Effector CD4-positive, alpha-beta T cell (primary cell): ENCODE data around the gene TMC2.
"Not testable (repeated sequence)": the region's sequence is repeated elsewhere in the genome, so short reads cannot be mapped to it uniquely, and the experiment has no call there.

Source experiments
- DNase-seq: peaks from one replicate; pipeline ENCODE4 v3.0.0-alpha.2; 2020

The TMC2 gene

GRCh38 chr20:2524709-2525506, 11.5 kb upstream of the TMC2 start:
- peak; percentile 19 for DNase-seq

DNA sequence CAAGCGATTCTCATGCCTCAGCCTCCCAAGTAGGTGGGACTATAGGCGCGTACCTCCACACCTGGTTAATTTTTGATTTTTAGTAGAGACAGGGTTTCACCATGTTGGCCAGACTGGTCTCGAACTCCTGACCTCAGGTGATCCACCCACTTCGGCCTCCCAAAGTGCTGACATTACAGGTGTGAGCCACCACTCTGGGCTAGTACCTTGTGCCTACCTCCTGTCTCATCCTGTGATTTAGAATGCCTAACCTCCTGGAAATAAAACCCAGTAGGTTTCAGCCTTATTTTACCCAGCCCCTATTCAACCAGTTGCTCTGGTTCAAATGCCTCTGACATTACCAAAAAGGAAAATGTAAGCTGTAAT, 10.2 kb upstream of the TMC2 start:
- not testable (repeated sequence) for DNase-seq

DNA sequence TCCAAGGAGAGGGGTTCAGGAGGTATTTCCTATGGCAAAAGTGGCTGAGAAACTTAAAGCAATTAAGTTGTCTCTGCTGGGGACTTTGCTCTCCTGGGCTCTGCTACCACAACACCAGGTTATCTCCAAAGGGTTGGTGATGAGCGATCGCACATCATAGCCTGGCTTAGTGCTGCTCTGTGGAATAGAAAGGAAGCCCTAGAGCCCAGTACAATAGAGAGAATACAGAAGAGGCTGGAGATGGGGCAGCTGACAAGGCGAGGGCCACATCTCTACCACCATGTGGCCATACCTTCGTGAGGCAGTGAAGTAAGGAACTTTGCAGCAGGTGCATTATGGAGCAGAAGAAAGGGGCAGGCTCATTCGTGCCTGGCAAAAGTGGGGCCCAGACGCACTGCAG, 8.6 kb upstream of the TMC2 start:
- DNase-seq: no peak

GRCh38 chr20:2528671-2529271, 7.6 kb upstream of the TMC2 start:
- DNase-seq: no peak

GRCh38 chr20:2533118-2533517, 3.3 kb upstream of the TMC2 start:
- DNase-seq: no peak

DNA sequence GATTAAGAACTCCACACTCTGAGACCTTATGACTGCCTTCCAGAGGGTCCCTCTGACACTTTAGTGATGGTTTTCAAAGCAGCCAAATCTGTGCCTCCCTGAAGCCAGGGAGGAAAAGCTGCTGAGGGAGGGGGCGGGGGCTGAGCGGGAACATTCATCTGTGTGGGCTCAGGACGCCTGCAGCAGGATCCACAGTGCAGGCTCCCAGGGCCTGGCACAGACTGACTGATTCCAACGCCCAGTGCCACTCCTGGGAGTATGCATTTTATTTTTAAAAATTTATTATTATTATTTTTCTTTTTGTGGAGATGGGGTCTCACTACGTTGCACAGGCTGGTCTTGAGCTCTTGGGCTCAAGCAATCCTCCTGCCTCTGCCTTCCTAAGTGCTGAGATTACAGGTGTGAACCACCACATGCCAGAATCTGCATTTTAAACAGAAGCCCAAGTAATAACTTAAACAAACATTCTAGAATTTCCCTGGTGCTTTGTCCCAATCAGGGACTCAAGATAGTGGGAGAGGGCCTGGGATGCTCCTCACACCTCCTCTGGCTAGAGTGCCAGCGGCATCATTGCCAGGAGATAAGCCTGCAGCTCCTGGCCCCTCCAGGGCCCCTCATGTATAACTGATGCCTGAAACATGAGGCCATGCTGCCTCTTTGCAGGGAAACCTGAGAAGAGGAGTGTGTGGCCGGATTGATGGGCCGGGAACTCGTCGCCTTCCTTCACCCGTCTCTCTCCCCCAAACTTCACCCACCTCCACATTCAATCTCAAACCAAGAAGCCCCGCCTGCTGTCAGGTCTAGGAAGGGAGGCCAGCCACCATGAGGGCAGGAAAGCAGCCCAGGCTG, 438 bp upstream of the TMC2 start:
- no peak for DNase-seq

- no peak for DNase-seq
Measured at GRCh38 chr20:2537101-2537500, 728 bp downstream of the TMC2 start.

DNA sequence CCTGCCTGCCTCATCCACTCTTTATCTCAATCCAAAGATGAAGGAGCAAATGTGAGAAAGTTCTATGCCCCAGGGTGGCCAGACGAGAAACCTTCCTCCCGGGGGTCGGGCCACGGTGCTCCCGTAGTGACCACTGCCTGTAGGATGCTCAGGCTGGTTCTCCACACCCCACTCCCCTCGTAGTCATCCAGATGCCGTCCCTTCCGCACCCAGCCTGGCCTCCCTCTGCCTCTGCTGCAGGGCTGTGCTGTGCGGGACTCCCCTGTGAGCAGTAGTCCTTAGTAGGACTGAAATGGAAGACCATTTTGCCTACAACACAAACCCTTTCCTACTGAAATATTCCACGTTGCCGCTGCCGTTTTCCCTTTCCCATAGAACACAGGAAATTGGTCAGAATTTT, 2.0 kb downstream of the TMC2 start:
- DNase-seq: no peak

DNA sequence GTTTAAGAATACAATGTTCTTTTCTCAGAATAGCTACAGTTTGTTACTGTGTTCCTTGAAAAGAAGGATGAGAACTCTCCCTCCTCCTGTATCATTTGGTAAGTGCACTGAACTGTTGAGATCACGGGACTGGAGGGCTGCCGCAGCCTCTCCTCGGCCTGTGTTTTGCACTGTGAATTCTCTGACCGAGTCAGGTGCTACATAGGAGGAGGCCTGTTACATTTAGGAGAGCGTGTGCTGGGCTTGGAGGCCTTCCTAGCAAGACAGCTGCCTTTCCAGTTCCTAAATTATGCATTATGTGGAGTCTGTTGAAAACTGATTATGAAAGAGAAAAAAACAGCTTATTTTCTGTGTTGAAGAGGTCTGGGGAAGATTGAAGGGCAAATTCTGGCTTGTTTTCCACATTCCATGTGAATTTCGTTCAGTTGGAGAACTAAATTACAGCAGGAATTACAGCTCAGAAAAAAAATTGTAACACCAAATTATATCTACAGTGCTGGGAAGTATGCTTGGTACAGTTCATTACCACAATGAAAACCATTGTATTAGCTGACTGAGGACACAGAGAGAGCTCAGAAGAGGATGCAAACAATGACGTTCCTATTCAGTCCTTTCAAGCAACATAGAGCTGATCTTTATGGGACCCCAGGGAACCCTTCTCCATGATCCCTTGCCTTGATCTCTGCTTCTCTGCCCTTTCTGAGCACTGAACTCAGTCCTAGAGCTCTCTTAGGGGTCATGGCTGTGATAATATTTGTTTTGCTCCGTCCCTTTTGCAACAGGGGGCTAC, 2.8 kb downstream of the TMC2 start:
- DNase-seq: no peak

DNA sequence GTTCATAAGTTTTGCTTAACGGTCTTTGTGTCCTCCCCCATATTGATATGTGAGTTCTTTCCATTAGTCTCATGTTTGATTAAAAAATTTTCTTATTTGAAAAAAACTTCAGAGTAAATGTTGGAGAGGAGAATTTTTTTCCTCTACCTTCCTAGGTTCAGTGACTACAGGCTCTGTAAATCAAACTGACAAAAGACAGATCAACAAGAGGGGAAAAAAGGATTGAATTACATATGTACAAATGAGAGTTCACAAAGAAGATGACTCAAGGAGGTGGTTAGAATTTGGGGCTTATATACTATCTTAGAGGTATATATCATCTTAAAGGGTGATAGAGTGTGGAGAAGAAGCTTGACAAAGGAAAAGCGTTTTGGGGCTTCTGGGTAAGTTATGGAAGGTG, 5.6 kb downstream of the TMC2 start:
- no peak for DNase-seq

GRCh38 chr20:2542361-2542760, 6.0 kb downstream of the TMC2 start:
- DNase-seq: no peak

GRCh38 chr20:2544211-2544610, 7.8 kb downstream of the TMC2 start:
- DNase-seq: no peak

DNA sequence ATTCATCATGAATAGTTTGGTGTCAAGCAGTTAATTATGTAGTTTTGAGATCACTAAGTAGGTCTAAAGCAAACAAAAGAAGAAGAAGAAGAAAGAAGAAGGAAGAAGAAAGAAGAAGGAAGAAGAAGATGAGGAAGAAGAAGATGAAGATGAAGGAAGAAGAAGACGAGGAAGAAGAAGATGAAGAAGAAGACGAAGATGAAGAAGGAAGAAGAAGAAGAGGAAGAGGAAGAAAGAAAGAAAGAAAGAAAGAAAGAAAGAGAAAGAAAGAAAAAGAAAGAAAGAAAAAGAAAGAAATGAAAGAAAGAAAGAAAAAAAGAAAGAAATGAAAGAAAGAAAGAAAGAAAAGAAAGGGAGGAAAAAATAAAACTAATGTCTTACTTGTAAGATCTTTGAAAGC, 9.2 kb downstream of the TMC2 start:
- DNase-seq: no peak

- no peak for DNase-seq
Measured at GRCh38 chr20:2557873-2558580, 21.7 kb downstream of the TMC2 start.

DNA sequence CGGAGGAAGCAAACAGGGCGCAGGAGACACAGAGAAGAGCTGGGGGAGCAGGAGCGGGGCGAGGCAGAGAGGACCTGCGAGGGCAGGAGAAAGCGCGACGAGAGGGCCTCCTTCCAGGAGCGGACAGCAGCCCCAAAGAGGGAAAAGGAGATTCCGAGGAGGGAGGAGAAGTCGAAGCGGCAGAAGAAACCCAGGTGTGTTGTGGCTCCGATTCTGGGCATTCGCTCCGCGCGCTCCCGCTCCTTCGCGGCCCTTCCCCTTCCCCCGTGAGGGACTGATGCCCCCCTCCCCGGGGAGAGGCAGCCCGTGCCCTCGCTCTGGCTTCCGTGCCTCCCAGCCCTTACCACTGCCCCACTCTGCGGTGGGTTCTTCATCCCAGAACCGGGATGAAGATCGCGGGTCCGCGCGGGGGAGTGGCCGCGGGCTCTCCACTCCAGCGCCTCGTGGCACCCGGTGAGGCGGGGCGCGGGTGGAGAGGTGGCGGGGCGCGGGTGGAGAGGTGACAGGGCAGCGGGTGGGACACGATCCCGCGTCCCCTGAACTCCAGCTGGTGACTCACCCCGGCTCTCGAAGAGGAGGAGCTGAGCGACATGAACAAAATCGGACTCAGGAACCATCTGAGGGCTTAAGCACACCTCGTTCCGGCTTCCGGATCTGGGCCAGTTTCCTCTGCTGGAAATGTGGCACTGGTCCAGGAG, 22.4 kb downstream of the TMC2 start:
- DNase-seq: no peak

GRCh38 chr20:2559279-2559626, 22.9 kb downstream of the TMC2 start:
- DNase-seq: no peak

GRCh38 chr20:2559651-2560050, 23.3 kb downstream of the TMC2 start:
- DNase-seq: no peak

- DNase-seq: no peak
Measured at GRCh38 chr20:2563116-2563515, 26.7 kb downstream of the TMC2 start.

DNA sequence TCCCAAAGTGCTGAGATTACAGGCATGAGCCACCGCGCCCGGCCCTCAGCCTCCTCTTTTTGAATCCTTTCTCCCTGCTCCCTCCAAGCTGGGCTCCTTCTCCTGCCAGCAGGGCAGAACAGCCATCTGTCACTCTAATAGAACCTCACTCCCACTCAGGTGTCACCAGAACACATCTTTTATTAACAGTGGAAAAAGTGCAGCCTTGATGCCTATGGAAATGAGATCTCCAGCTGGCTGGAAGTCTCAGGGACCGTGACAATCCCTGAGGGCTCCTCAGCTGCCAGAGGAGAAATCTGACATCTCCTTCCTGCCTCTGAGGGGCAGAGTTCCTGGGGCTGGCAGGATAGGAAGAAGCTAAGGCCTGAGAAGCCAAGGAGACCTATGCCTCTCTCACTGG, 28.0 kb downstream of the TMC2 start:
- no peak for DNase-seq

GRCh38 chr20:2575682-2576081, 39.3 kb downstream of the TMC2 start:
- DNase-seq: no peak

DNA sequence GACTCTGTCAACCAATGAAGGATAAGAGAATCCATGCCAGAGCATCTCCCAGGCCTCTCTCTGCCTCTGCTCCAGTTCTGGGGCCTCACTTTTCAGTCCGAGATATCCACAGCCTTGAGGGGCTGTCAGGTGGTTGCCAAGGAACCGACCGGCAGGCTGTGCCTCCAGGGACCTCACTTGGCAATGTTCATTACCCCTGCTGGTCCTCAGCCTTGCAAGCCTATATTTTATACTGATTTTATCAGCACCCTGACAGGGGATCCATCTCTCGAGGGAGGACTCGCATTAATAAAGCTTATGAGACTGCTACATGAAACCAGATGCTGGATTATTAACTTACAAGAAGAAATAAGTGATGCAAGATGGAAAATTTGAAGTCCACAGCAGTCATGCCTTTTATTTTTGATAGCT, 39.9 kb downstream of the TMC2 start:
- no peak for DNase-seq
